H1 (cell line): ENCODE data around the gene ZNF777. TPM values are rescaled to one million over a fixed set of nuclear protein-coding genes. Genes with fewer than 3 reads are reported as not detected.

Experiments
- CTCF ChIA-PET: fragments of 300-600 bp; sonication (Branson Sonifier 250); formaldehyde crosslinking; loops from one replicate; lab custom pipeline; 2021; ENCODE audit not compliant: partially characterized antibody; lab: Charles Lee
- POLR2A ChIA-PET: fragments of 300-600 bp; sonication (Branson Sonifier 250); formaldehyde crosslinking; loops from one replicate; lab custom pipeline; 2021; ENCODE audit warnings: inconsistent platforms; ENCODE audit not compliant: partially characterized antibody; lab: Charles Lee
- DNase-seq, 2 experiments: peaks; one replicate each; pipeline versions ENCODE4 v3.0.0 to v3.0.0-alpha.2; 2010 to 2022; ENCODE audit warnings: low spot score in 2 of 2, low read depth in 1 of 2, mixed read lengths in 1 of 2
- FAIRE-seq: peaks from 2 replicates; lab custom pipeline; 2011; peaks lifted over from hg19 to GRCh38; lab: Jason Lieb, UNC
- H2AFZ ChIP-seq: 2 replicates; pipeline ENCODE4 v1.8.1; 2012; ENCODE audit warnings: low read length, inconsistent platforms
- H2AK5ac ChIP-seq: 2 replicates; pipeline ENCODE4 v1.6.1; 2013; ENCODE audit warnings: low read depth, low read length
- H2BK120ac ChIP-seq: replicated peaks from 2 replicates; pipeline ENCODE3; 2013; ENCODE audit warnings: low read depth, low read length, inconsistent platforms
- H2BK12ac ChIP-seq: 2 replicates; pipeline ENCODE4 v1.6.1; 2013; ENCODE audit warnings: low read depth, low read length
- H2BK15ac ChIP-seq: 2 replicates; pipeline ENCODE4 v1.6.1; 2013; ENCODE audit warnings: low read length
- H2BK20ac ChIP-seq: 2 replicates; pipeline ENCODE4 v1.6.1; 2013; ENCODE audit warnings: low read length
- H2BK5ac ChIP-seq: 2 replicates; pipeline ENCODE4 v1.6.1; 2013; ENCODE audit warnings: low read depth, low read length
- H3K14ac ChIP-seq: 2 replicates; pipeline ENCODE4 v1.6.1; 2013; ENCODE audit warnings: inconsistent platforms; ENCODE audit not compliant: insufficient read length
- H3K18ac ChIP-seq: 2 replicates; pipeline ENCODE4 v1.6.1; 2013; ENCODE audit warnings: low read length; ENCODE audit errors: extremely low read depth
- H3K23ac ChIP-seq: 2 replicates; pipeline ENCODE4 v1.6.1; 2013; ENCODE audit warnings: inconsistent platforms; ENCODE audit not compliant: insufficient read length
- H3K23me2 ChIP-seq: 2 replicates; pipeline ENCODE4 v1.6.1; 2013; ENCODE audit warnings: low read depth, low read length
- H3K27ac ChIP-seq: 2 replicates; pipeline ENCODE4 v1.6.1; 2011; ENCODE audit warnings: low read depth, low read length, inconsistent platforms
- H3K27me3 ChIP-seq, 4 experiments: replicated peaks in 1 of 4; 1 replicate in 1 of 4; 2 replicates in 3 of 4; pipeline versions ENCODE4 v1.6.1 to v1.8.1; 2011 to 2013; ENCODE audit warnings: low read length in 3 of 4, mild to moderate bottlenecking in 3 of 4, inconsistent platforms in 2 of 4, mixed read lengths in 2 of 4, moderate library complexity in 1 of 4; ENCODE audit not compliant: control insufficient read depth in 3 of 4, insufficient read depth in 3 of 4; ENCODE audit errors: extremely low read depth in 1 of 4
- H3K36me3 ChIP-seq, 4 experiments: 2 replicates each; pipeline versions ENCODE4 v1.6.1 to v1.8.1; 2011 to 2013; ENCODE audit warnings: mild to moderate bottlenecking in 4 of 4, low read length in 3 of 4, moderate library complexity in 2 of 4, control low read depth in 1 of 4, inconsistent platforms in 1 of 4; ENCODE audit not compliant: insufficient read depth in 4 of 4, control insufficient read depth in 2 of 4
- H3K4ac ChIP-seq: replicated peaks from 2 replicates; pipeline ENCODE3; 2013; ENCODE audit warnings: low read length, low read depth, mixed read lengths, inconsistent platforms; ENCODE audit not compliant: insufficient read length
- H3K4me1 ChIP-seq, 4 experiments: replicated peaks in 1 of 4; 1 replicate in 1 of 4; 2 replicates in 3 of 4; pipeline versions ENCODE4 v1.6.1 to v1.8.1; 2011 to 2013; ENCODE audit warnings: low read length in 3 of 4, inconsistent platforms in 2 of 4, mixed read lengths in 1 of 4; ENCODE audit not compliant: insufficient read depth in 4 of 4, control insufficient read depth in 3 of 4
- H3K4me2 ChIP-seq, 2 experiments: 2 replicates each; pipeline versions ENCODE4 v1.6.1 to v1.8.1; 2011 to 2013; ENCODE audit warnings: low read depth in 2 of 2, low read length in 2 of 2, control low read depth in 1 of 2, inconsistent platforms in 1 of 2, mild to moderate bottlenecking in 1 of 2; ENCODE audit not compliant: insufficient read depth in 1 of 2
- H3K4me3 ChIP-seq, 4 experiments: fragments of 200-600, 300-600 bp in 1 of 4; sonication (generic), shearing (Covaris generic), sonication (Bioruptor Twin) in 1 of 4; 2 replicates each; pipeline versions ENCODE4 v1.5.1 to v1.8.1; 2011 to 2016; ENCODE audit warnings: low read length in 4 of 4, low read depth in 3 of 4, control low read depth in 2 of 4, inconsistent platforms in 2 of 4, mild to moderate bottlenecking in 2 of 4, mixed read lengths in 1 of 4, moderate library complexity in 1 of 4; ENCODE audit not compliant: insufficient read depth in 2 of 4; ENCODE audit errors: extremely low read depth in 1 of 4
- H3K56ac ChIP-seq: replicated peaks from 2 replicates; pipeline ENCODE3; 2013; ENCODE audit warnings: low read depth, mild to moderate bottlenecking, mixed read lengths, low read length, inconsistent platforms; ENCODE audit not compliant: insufficient read length
- H3K79me1 ChIP-seq: 2 replicates; pipeline ENCODE4 v1.6.1; 2013; ENCODE audit warnings: low read depth, low read length, control low read depth
- H3K79me2 ChIP-seq, 2 experiments: 2 replicates each; pipeline versions ENCODE4 v1.6.1 to v1.8.1; 2012 to 2013; ENCODE audit warnings: low read length in 2 of 2, mild to moderate bottlenecking in 2 of 2, inconsistent platforms in 1 of 2; ENCODE audit not compliant: insufficient read depth in 2 of 2, control insufficient read depth in 1 of 2
- H3K9ac ChIP-seq, 4 experiments: replicated peaks in 1 of 4; 1 replicate in 1 of 4; 2 replicates in 3 of 4; pipeline versions ENCODE4 v1.6.1 to v1.8.1; 2011 to 2013; ENCODE audit warnings: low read depth in 3 of 4, low read length in 3 of 4, control low read depth in 2 of 4, mild to moderate bottlenecking in 2 of 4, moderate library complexity in 2 of 4, inconsistent platforms in 1 of 4; ENCODE audit errors: extremely low read depth in 1 of 4
- H3K9me3 ChIP-seq, 2 experiments: 2 replicates each; pipeline versions ENCODE4 v1.6.1 to v1.8.1; 2012 to 2013; ENCODE audit warnings: mild to moderate bottlenecking in 2 of 2, moderate library complexity in 2 of 2, control low read depth in 1 of 2, inconsistent platforms in 1 of 2, low read depth in 1 of 2, low read length in 1 of 2, mixed read lengths in 1 of 2; ENCODE audit not compliant: insufficient read depth in 2 of 2
- H4K20me1 ChIP-seq, 2 experiments: replicated peaks in 1 of 2; 2 replicates each; pipeline versions ENCODE3 to v1.8.1; 2011 to 2013; ENCODE audit warnings: inconsistent platforms in 2 of 2, low read length in 2 of 2, mild to moderate bottlenecking in 1 of 2; ENCODE audit not compliant: insufficient read depth in 2 of 2, control insufficient read depth in 1 of 2
- H4K5ac ChIP-seq: 2 replicates; pipeline ENCODE4 v1.6.1; 2013; ENCODE audit warnings: low read length, low read depth, mixed read lengths, inconsistent platforms; ENCODE audit not compliant: insufficient read length
- H4K8ac ChIP-seq: 2 replicates; pipeline ENCODE4 v1.8.0; 2013; ENCODE audit warnings: mild to moderate bottlenecking, moderate library complexity, low read length, inconsistent platforms; ENCODE audit not compliant: insufficient read depth; ENCODE audit errors: extremely low read depth
- H4K91ac ChIP-seq: replicated peaks from 2 replicates; pipeline ENCODE3; 2013; ENCODE audit warnings: low read length, mixed read lengths, inconsistent platforms; ENCODE audit not compliant: insufficient read length
- NRF1 ChIP-seq: IDR thresholded peaks from 2 replicates; pipeline ENCODE4 v1.6.1; 2011; ENCODE audit warnings: mild to moderate bottlenecking, low read depth, low read length, improper control_type of control experiment
- SIN3A ChIP-seq, 2 experiments: IDR thresholded peaks in 1 of 2; conservative IDR thresholded peaks in 1 of 2; 2 replicates each; pipeline ENCODE4 v1.6.1; 2011 to 2012; ENCODE audit warnings: low read length in 2 of 2, improper control_type of control experiment in 1 of 2, low read depth in 1 of 2, mild to moderate bottlenecking in 1 of 2
- SRF ChIP-seq: IDR thresholded peaks from 2 replicates; pipeline ENCODE4 v1.6.1; 2011; ENCODE audit warnings: mild to moderate bottlenecking, low read depth, low read length, moderate library complexity
- TCF12 ChIP-seq: IDR thresholded peaks from 2 replicates; pipeline ENCODE4 v1.6.1; 2011; ENCODE audit warnings: low read depth, mild to moderate bottlenecking, low read length
- WGBS, 2 experiments: shearing (Covaris generic) in 1 of 2; methylation state at CpG; one replicate each; pipeline versions ENCODE4 v1.1.6 to v1.1.7; 2013 to 2015; ENCODE audit warnings: low lambda C conversion rate in 2 of 2, mixed read lengths in 2 of 2, inconsistent platforms in 1 of 2, low coverage in 1 of 2, missing lambda C conversion rate in 1 of 2; ENCODE audit not compliant: insufficient replicate concordance in 2 of 2, insufficient coverage in 1 of 2, insufficient read length in 1 of 2; ENCODE audit errors: extremely low coverage in 1 of 2, missing lambda C conversion rate in 1 of 2; 5-methylcytosine and 5-hydroxymethylcytosine counted together
- polyA plus RNA-seq, 7 experiments: library from polyadenylated mRNA; depleted of rRNA in 3 of 7; stranded (reverse) in 5 of 7; unstranded in 2 of 7; fragments of >200 nt in 5 of 7; fragments of 200-250 nt in 2 of 7; gene quantifications; 1 replicate in 5 of 7; 2 replicates in 1 of 7; 4 replicates in 1 of 7; pipeline versions ENCODE4 v1.2.1 to v1.2.3, GENCODE V29; 2011 to 2013; ENCODE audit warnings: missing spikeins in 2 of 7, mixed read lengths in 2 of 7
- total RNA-seq: library from RNA; stranded (reverse); fragmentation: NEBNext Ultra II Directional; extraction: Animal tissue kit (Norgen Biotek cat#: 25700); gene quantifications from 2 replicates; pipeline ENCODE4 v1.2.1, GENCODE V29; 2021

The ZNF777 gene
- total and polyA plus RNA-seq, 2 of the 8 experiments (the other 6 are each of a cell fraction or from before 2014, with no cell fraction given), result 8.0 to 10.1 TPM

- Histone ChIP-seq H4K20me1 (peaks cover 0 to 2% of the 10 kb centered on the region in 2 experiments), H3K36me3 (peaks cover 0 to 2% (median 0%) of the 10 kb centered on the region in 4 experiments; a peak in 2 of 8 replicates), H3K9me3 (no peaks in the 10 kb centered on the region), H4K5ac (no peak overlapping the region), H3K4me2 (no peak overlapping the region), H4K91ac (no peak overlapping the region), H3K18ac (no peak overlapping the region), H2AK5ac (no peak overlapping the region), H3K4ac (no peak overlapping the region), H4K8ac (no peak overlapping the region), H3K79me2 (no peaks in the 10 kb centered on the region), H2BK15ac (no peak overlapping the region), H3K27ac (no peak overlapping the region), H3K4me1 (no peaks in the 10 kb centered on the region), H3K4me3 (no peak overlapping the region), H3K23ac (no peak overlapping the region), H3K56ac (no peak overlapping the region), H3K79me1 (no peaks in the 10 kb centered on the region), H2BK12ac (no peak overlapping the region), H3K27me3 (no peaks in the 10 kb centered on the region), H2BK20ac (no peak overlapping the region), H2BK5ac (no peak overlapping the region), H2AFZ (no peak overlapping the region), H2BK120ac (no peak overlapping the region), H3K14ac (no peak overlapping the region), H3K23me2 (no peaks in the 10 kb centered on the region; the same call in 1 of the 2 replicates), H3K9ac (no peak overlapping the region)
- ChIA-PET CTCF (interaction anchor here (1.2 kb wide), 1 partner anchor 20 kb away, joined by 3 read pairs; no protein-coding TSS in a partner anchor), POLR2A (no interaction called here)
- TF ChIP-seq NRF1, result no peak
- no peak for TF ChIP-seq SIN3A (conservative IDR thresholded peaks at IDR 0.05 in 1 of 2, IDR thresholded peaks at IDR 0.05 in 1 of 2; ENCODE audit: low read depth in 1 of 2, low read length in 2 of 2)
- no peak for TF ChIP-seq TCF12
- TF ChIP-seq SRF, result no peak
- FAIRE-seq, result no peak
- WGBS, 2 experiments, result 59% methylated on average over 3 of the region's 3 CpGs; no CpG with 5 or more reads in 1 of the 2 experiments
- DNase-seq, result no peak
These were observed 17.9 kb downstream of the ZNF777 start for GRCh38 chr7:149442924-149443323.
